NCI-H2029 treated with DMSO at 0.1 percent for 48 hours (cell line): ENCODE data around the gene FRRS1.
A peak's percentile ranks its signal among the peaks of the same experiment; 100 is the strongest.
"Not testable (repeated sequence)": the region's sequence is repeated elsewhere in the genome, so short reads cannot be mapped to it uniquely, and the experiment has no call there.

Experiments
- DNase-seq: peaks from one replicate; lab custom pipeline; 2025; lab: John Stamatoyannopoulos, UW

The FRRS1 gene, protein sequence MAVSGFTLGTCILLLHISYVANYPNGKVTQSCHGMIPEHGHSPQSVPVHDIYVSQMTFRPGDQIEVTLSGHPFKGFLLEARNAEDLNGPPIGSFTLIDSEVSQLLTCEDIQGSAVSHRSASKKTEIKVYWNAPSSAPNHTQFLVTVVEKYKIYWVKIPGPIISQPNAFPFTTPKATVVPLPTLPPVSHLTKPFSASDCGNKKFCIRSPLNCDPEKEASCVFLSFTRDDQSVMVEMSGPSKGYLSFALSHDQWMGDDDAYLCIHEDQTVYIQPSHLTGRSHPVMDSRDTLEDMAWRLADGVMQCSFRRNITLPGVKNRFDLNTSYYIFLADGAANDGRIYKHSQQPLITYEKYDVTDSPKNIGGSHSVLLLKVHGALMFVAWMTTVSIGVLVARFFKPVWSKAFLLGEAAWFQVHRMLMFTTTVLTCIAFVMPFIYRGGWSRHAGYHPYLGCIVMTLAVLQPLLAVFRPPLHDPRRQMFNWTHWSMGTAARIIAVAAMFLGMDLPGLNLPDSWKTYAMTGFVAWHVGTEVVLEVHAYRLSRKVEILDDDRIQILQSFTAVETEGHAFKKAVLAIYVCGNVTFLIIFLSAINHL

DNA sequence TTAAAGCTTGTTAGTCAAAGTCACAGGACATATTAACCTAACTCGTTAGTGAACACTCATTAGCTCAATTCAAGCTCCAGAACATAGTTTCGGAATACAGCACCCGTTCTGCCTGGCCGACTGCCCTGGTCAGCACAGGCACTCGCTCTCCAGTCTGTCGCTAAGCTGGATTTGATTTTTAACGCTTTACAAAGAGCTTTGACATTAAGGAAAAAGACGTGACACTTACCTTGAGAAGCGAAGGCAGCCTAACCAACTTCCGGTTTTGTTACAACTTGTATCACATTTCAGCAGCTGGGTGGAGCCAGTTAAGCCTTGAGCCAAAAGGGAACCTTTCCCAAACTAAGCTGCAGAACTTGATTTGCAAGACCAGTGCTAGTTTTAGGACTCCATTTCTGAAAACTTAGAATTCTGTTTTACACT is at the start of gene FRRS1:
TSS of gene FRRS1 (minus strand) at position 258 of the 423 bp plus-strand sequence. CDS start 17,867 bp downstream, outside the sequence.
- peak; percentile 78 for DNase-seq

GRCh38 chr1:99814373-99814900 is 48.0 kb upstream of the FRRS1 start:
- no peak for DNase-seq

DNA sequence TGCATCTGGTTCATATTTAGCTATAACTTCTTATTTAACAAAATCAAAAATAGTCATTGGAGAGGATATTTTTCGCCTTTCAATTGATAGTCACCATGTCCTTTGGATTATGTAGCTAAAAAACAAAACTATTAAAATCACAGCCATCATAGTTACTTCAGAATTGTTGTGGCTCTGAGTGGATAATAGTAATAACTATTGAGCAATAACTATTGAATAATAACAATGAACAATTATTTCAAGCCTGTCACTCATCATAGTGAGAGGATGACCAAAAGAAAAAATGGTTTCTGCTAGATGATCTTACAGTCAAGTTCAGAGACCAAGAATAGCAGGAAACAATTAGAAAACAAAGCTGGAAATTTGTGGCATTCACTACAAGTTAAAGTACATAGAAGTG is 45.3 kb upstream of the FRRS1 start:
- DNase-seq, result no peak

DNA sequence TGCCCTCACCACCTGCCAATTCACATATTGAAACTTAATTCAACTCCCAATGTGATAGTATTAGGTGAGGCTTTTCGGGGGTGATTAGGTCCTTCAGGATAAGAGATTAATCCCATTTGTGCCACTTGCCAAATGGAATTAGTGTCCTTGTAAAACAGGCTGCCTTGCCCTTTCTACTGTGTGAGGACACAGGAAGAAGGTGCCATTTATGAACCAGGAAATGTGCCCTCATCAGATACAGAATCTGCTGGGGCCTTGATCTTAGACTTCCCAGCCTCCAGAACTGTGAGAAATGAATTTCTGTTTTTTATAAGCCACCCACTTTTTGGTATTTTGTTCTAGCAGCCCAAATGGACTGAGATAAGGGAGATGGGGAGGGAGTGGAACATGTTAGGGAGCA is 44.6 kb upstream of the FRRS1 start:
- no peak for DNase-seq

GRCh38 chr1:99808391-99809115 is 42.1 kb upstream of the FRRS1 start:
- peak; percentile 86 for DNase-seq

DNA sequence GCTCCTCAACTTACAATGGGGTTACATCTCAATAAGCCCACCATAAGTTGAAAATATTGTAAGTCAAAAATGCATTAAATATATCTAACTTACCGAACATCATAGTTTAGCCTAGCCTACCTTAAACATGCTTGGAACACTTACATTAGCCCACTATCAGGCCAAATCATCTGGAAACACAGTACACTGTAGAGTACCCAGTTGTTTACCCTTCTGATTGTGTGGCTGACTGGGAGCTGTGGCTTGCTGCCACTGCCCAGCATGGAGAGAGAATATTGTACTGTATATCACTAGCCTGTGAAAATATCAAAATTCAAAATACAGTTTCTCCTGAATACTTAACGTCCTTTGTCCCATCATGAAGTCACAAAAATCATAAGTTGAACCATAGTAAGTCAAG is 40.4 kb upstream of the FRRS1 start:
- DNase-seq, result no peak

DNA sequence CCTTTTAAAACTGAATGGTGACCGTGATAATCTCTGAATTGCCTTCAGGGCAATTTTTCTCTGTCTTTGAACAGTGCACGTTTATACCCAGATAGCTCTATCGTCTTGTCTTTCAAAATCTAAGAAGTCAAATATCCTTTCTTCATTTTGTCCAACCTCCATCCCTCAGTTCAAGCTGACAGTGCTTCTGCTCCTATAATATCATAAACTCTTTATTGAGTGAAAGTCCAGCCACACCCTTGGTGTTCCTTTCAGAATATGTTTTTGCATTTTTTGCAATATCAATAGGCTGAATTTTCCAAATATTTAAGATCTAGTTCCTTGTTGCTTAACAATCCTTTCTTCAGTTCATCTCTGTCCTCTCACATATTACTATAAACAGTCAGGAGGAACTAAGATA is 35.1 kb upstream of the FRRS1 start:
- no peak for DNase-seq

DNA sequence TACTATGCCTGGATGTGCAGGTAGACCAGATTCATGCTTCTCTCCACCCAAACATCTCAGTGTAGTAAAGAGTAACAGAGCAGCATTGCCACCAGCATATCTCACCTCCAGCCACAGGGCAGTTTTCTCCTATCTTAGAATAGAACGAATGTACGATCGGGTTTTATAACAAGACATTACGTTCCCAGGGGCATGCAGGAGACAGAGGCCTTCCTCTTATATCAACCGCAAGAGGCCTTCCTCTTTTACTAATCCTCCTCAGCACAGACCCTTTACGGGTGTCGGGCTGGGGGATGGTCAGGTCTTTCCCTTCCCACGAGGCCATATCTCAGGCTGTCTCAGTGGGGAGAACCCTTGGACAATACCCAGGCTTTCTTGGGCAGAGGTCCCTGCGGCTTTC is 27.4 kb upstream of the FRRS1 start:
- not testable (repeated sequence) for DNase-seq

DNA sequence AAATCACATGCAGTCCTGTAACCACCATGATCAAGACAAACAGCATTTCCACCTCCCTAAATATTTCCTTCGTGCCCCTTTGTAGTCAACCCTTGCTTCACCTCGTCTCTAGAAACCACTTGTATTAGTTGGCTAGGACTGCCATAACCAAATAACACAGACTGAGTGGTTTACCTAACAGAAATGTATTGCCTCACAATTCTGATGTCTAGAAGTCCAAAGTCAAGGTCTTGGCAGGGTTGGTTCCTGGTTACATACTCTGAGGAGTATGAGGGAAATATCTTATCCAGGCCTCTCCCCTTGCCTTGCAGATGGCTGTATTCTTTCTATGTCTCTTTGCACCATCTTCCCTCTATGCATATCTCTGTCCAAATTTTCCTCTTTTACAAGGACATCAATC is 23.3 kb upstream of the FRRS1 start:
- no peak for DNase-seq

GRCh38 chr1:99788896-99789295 is 22.5 kb upstream of the FRRS1 start:
- DNase-seq, result no peak

DNA sequence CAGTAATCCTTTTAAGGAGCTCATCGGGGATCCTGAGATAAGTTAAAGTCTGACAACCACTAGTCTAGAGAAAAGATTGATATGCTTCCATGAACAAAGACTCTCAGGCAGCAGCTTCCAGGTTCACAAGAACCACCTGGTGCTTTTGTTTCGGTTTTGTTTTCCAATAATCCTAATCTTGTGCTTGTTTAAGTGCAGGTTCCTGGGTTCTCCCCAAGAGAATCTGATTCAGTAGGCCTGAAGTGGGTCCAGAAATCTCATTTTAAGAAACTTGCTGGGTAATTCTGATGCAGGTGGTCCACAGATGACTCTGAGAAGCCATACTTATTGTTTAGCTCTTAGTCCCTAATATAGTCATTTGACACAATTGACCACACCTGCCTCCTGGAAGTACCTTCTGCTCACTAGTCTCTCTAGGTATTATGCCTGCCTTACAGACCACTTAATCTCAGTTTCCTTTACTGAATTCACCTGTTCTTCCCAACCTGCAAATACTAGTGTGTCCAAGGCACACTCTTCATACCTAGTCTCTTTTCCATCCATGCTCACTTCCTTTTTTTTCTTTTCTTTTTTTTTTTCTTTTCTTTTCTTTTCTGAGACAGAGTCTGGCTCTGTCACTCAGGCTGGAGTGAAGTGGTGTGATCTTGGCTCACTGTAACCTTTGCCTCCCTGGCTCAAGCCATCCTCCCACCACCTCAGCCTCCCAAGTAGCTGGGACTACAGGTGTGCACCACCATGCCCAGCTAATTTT is 20.5 kb upstream of the FRRS1 start:
- no peak for DNase-seq

DNA sequence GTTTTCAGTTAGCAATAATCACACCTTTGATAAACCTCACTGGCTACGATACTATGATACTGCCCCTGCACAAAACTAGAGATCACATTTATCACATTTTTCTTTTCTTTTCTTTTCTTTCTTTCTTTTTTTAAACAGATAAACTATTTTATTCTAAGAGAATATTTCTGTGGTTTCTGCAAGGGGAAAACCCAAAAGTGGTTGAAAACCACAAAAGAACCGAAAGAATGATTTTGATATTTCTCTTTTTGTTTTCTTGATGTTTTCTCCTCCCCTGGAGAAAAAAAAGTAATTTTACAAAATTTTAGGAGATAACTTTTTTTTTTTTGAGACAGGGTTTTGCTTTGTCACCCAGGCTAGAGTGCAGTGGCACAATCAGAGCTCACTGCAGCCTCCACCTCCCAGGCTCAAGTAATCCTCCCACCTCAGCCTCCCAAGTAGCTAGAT is 18.4 kb upstream of the FRRS1 start:
- no peak for DNase-seq

- no peak for DNase-seq
These were observed 17.7 kb upstream of the FRRS1 start for GRCh38 chr1:99784143-99784542.

DNA sequence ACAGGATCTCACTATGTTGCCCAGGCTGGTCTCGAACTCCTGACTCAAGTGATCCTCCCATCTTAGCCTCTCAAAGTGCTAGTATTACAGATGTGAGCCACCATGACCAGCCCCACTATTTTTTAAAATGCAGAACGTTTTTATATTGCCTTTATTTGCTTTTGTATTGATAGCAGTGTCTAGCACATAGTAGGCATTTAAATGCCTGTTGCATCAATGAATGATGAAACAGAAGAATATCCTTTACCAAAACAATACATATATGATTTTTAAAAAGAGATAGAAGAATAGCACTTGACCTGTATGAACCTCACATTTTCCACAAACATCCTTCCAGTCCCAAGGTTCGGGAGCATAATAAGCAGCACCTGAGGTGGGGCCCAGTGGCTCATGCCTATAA is 16.5 kb upstream of the FRRS1 start:
- DNase-seq, result no peak

DNA sequence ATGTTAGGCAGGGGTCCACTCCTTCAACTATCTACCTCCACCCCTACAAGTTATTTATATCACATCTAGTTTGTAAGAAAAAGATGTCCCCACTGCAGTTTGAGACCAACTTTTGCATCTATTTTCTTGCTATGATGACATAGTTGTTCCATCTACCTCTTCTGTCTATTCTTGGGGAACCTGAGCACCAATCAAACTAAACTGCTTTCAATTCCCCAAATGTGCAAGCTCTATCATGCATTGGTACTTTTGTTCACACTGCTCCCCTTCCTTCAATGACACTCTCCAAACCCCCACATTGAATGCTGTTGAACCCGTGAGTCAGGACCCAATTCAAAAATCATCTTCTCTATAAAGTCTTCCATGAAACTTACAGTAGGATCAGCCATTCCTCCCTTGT is 16.0 kb upstream of the FRRS1 start:
- DNase-seq, result no peak

GRCh38 chr1:99781798-99782197 is 15.4 kb upstream of the FRRS1 start:
- DNase-seq, result no peak

GRCh38 chr1:99777752-99778151 is 11.3 kb upstream of the FRRS1 start:
- DNase-seq, result no peak

DNA sequence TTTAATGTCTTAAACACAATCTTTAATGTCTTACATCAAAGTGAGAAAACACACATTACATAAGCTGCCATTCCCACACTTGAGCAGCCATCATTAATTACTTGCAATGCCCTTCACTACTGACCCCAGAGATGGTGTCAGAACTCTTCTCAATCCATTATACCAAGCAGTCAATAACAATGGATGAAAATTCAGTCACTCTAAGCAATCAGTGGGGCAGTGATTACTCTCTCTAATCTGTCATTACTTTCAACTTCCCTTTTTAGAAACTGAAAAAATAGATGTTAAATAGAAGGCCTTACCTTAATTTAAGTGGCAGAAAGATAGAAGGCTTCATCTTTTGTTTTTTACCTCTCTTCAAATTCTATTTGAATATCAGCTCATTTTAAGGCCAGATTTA is 9.7 kb upstream of the FRRS1 start:
- no peak for DNase-seq

- no peak for DNase-seq
These were observed 6.4 kb upstream of the FRRS1 start for GRCh38 chr1:99772809-99773208.

GRCh38 chr1:99771513-99771918 is 5.1 kb upstream of the FRRS1 start:
- DNase-seq, result no peak

DNA sequence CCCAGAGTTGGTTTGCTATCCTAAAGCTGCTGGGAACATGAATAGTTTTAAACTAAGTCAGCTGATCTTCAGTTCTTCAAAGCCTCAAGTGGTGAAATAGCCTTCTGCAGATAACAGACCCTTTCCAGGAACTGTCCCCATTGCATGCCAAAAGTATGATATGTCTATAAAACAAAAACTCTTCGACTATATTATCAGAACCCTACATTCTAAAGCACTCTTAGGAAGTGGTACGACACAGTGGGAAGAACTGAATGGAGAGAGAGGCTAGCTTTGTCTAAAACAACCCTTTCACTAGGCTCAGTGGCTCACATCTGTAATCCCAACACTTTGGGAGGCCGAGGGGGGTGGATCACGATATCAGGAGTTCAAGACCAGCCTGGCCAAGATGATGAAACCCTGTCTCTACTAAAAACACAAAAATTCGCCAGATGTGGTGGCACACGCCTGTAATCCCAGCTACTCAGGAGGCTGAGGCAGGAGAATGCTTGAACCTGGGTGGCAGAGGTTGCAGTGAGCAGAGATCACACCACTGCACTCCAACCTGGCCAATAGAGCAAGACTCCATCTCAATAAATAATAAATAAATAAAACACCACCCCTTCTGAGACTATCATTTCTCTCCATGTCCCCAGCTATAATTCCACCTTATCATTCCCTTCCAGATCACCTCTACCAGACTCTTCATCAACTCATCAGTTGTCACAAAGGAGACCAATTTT is 2.2 kb upstream of the FRRS1 start:
- DNase-seq, result no peak
